SK-N-MC (cell line): Measurements from ENCODE around the gene PATE4.

Source experiments
- DNase-seq: peaks from one replicate; pipeline ENCODE4 v3.0.0-alpha.2; 2011; ENCODE audit warnings: low read depth, low spot score
- H3K27ac ChIP-seq: fragments of 200-600 bp; sonication (generic); 2 replicates; pipeline ENCODE4 v1.5.1; 2016; ENCODE audit warnings: mixed run types
- H3K36me3 ChIP-seq: fragments of 200-600 bp; sonication (generic); 2 replicates; pipeline ENCODE4 v1.6.1; 2017; ENCODE audit warnings: antibody characterized with exemption, low read length, mixed read lengths; ENCODE audit not compliant: insufficient read depth
- H3K4me3 ChIP-seq: fragments of 200-600 bp; sonication (generic); 2 replicates; pipeline ENCODE4 v1.5.1; 2016
- H3K9ac ChIP-seq: fragments of 200-600 bp; sonication (generic); 2 replicates; pipeline ENCODE4 v1.8.0; 2017; ENCODE audit warnings: mixed run types, mixed read lengths; ENCODE audit not compliant: insufficient read length
- H3K9me3 ChIP-seq: fragments of 200-600 bp; sonication (generic); 2 replicates; pipeline ENCODE4 v1.6.1; 2017; ENCODE audit warnings: low read depth, mild to moderate bottlenecking, antibody characterized with exemption, low read length, moderate library complexity, mixed read lengths
- EZH2 ChIP-seq: fragments of 200-600 bp; sonication (generic); IDR thresholded peaks from one replicate; pipeline ENCODE4 v1.6.1; 2017; ENCODE audit warnings: antibody characterized with exemption
- FOXP2 ChIP-seq: optimal IDR thresholded peaks from 2 replicates; pipeline ENCODE3; 2011; ENCODE audit warnings: mild to moderate bottlenecking, moderate library complexity; ENCODE audit not compliant: insufficient read depth; ENCODE audit errors: extremely low read length, control extremely low read depth
- POLR2AphosphoS5 ChIP-seq: IDR thresholded peaks from 2 replicates; pipeline ENCODE4 v1.6.1; 2012; ENCODE audit warnings: mild to moderate bottlenecking, low read depth, low read length, borderline replicate concordance

The PATE4 gene

DNA sequence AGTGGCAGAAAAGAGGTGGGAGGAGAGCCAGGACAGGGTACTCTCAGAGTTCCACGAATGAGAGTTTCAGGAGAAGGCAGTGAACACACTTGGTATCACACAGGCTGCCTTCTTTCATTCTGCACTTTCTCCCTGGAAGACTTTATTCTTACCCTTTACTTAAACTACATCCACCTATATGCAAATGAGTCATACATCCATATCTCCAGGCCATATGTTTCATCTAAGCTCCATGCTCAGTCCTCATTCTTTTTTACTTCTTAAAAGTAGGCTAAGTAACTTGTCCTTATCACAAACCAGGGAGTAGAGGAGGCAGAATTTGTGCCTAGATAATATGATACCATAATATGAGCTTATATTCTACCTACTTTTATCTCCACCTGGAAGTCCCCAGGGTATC is 48.2 kb downstream of the PATE4 start:
- TF ChIP-seq FOXP2 (no peak), EZH2 (no peak), POLR2AphosphoS5 (no peak)
- no peak for DNase-seq

DNA sequence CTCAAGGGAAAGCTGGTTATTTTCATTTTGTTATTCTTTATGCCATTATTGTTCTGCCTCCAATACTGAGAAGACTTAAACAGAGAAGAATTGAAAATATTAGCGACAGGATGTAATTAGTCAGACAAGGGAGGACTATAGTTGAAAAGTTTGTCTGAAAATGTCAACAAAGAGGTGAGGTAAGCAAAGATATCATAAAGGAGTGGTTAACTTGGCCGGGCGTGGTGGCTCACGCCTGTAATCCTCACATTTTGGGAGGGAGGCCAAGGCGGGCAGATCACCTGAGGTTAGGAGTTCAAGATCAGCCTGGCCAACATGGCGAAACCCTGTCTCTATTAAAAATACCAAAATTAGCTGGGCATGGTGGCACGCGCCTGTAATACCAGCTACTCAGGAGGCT is 50.3 kb downstream of the PATE4 start:
- DNase-seq = no peak
- no peak overlapping the region for H3K27ac ChIP-seq
- H3K9me3 ChIP-seq = no peaks in the 10 kb centered on the region
- TF ChIP-seq EZH2 (no peak), FOXP2 (no peak), POLR2AphosphoS5 (no peak)
- H3K9ac ChIP-seq = no peak overlapping the region
- H3K36me3 ChIP-seq = no peaks in the 10 kb centered on the region
- H3K4me3 ChIP-seq = no peak overlapping the region

More for the DNA sequence above, 48.2 kb downstream of the PATE4 start:
- H3K27ac ChIP-seq = no peak overlapping the region
- H3K9me3 ChIP-seq = no peaks in the 10 kb centered on the region
- H3K4me3 ChIP-seq = no peak overlapping the region
- H3K9ac ChIP-seq = no peak overlapping the region
- H3K36me3 ChIP-seq = no peaks in the 10 kb centered on the region

DNA sequence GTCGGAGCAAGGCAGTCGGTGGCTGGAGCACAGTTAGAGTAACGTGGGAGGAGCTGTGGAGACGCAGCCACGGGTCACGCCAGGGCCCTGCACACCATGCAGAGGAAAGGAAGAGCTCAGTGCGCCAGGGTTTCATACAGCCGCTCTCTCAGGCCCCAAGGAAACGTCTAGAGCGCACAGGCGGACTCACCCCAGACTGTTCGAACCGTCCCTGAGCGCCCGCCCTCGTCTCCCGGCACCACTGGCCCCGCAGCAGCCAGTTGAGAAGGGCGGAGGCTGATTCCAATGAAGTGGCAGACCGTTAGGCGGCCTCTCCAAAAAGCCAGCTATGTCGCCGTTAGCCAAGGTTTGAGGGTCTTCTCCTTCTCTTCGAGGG is 53.9 kb downstream of the PATE4 start:
- DNase-seq = no peak
- H3K9ac ChIP-seq = no peak overlapping the region
- no peak overlapping the region for H3K27ac ChIP-seq
- TF ChIP-seq POLR2AphosphoS5 = no peak
- no peak for TF ChIP-seq FOXP2
- TF ChIP-seq EZH2 = no peak
- no peak overlapping the region for H3K4me3 ChIP-seq
- no peaks in the 10 kb centered on the region for H3K9me3 ChIP-seq
- H3K36me3 ChIP-seq = no peaks in the 10 kb centered on the region

- peak; percentile 49; the same call in 1 of the 2 replicates for TF ChIP-seq POLR2AphosphoS5
- no peak for TF ChIP-seq EZH2
- TF ChIP-seq FOXP2 = no peak
- peak within 1 kb of the TSS; percentile 68 for H3K9ac ChIP-seq
- H3K27ac ChIP-seq = no peak within 1 kb of the TSS
- peak within 1 kb of the TSS; percentile 80 for H3K4me3 ChIP-seq
- no peaks in the 10 kb centered on the region for H3K9me3 ChIP-seq
- no peak for DNase-seq
- H3K36me3 ChIP-seq = no peaks in the 10 kb centered on the region
These were observed 54.5 kb downstream of the PATE4 start, which contains the start of gene HYLS1 for GRCh38 chr11:125887373-125888324. TSS of gene HYLS1 (plus strand) at chr11:125887668. CDS start at chr11:125899369, 11,701 bp downstream.
